DND-41 (cell line): ENCODE results near the gene NUDT3.
"Not testable (repeated sequence)": the region's sequence is repeated elsewhere in the genome, so short reads cannot be mapped to it uniquely, and the experiment has no call there.

Experiments used
- ATAC-seq: fragments of 200-7000 bp; cut with Tn5 transposase; 3 replicates; pipeline ENCODE4 v1.9.1; 2021; ENCODE audit warnings: low read depth; ENCODE audit not compliant: insufficient read depth
- DNase-seq: peaks from one replicate; pipeline ENCODE4 v3.0.0-alpha.2; 2020
- H2AFZ ChIP-seq: 2 replicates; pipeline ENCODE4 v1.6.0; 2012; ENCODE audit warnings: low read depth, low read length
- H3K27ac ChIP-seq: 2 replicates; pipeline ENCODE4 v1.5.1; 2012; ENCODE audit warnings: low read length, inconsistent platforms
- H3K27me3 ChIP-seq: fragments of 200-600 bp; sonication (generic); 2 replicates; pipeline ENCODE4 v1.6.0; 2012; ENCODE audit warnings: low read length, mild to moderate bottlenecking, inconsistent platforms; ENCODE audit not compliant: insufficient read depth, poor library complexity
- H3K36me3 ChIP-seq: 2 replicates; pipeline ENCODE4 v1.5.1; 2012; ENCODE audit warnings: low read length, inconsistent platforms; ENCODE audit not compliant: insufficient read depth
- H3K4me1 ChIP-seq: 2 replicates; pipeline ENCODE4 v1.5.1; 2012; ENCODE audit warnings: mild to moderate bottlenecking, low read length; ENCODE audit not compliant: insufficient read depth
- H3K4me2 ChIP-seq: 2 replicates; pipeline ENCODE4 v1.6.0; 2012; ENCODE audit warnings: mild to moderate bottlenecking, moderate library complexity, low read length, inconsistent platforms; ENCODE audit not compliant: insufficient read depth
- H3K4me3 ChIP-seq, 2 experiments: fragments of 200-600 bp in 1 of 2; shearing (Covaris generic) in 1 of 2; 2 replicates each; pipeline ENCODE4 v1.5.1; 2012 to 2016; ENCODE audit warnings: inconsistent platforms in 2 of 2, low read length in 2 of 2, mild to moderate bottlenecking in 2 of 2, low read depth in 1 of 2, moderate library complexity in 1 of 2
- H3K79me2 ChIP-seq: 2 replicates; pipeline ENCODE4 v1.6.0; 2012; ENCODE audit warnings: low read length, inconsistent platforms; ENCODE audit not compliant: insufficient read depth
- H3K9ac ChIP-seq: 2 replicates; pipeline ENCODE4 v1.6.0; 2012; ENCODE audit warnings: low read depth, mild to moderate bottlenecking, inconsistent platforms, low read length, moderate library complexity
- H3K9me3 ChIP-seq: 2 replicates; pipeline ENCODE4 v1.5.1; 2012; ENCODE audit warnings: low read length, moderate library complexity, mild to moderate bottlenecking, inconsistent platforms; ENCODE audit not compliant: insufficient read depth, severe bottlenecking
- H4K20me1 ChIP-seq: 2 replicates; pipeline ENCODE4 v1.6.0; 2012; ENCODE audit warnings: low read length; ENCODE audit not compliant: insufficient read depth
- EZH2 ChIP-seq: IDR thresholded peaks from 3 replicates; pipeline ENCODE4 v1.6.1; 2012; ENCODE audit warnings: borderline replicate concordance, low read depth, mild to moderate bottlenecking, moderate library complexity, low read length, inconsistent platforms; ENCODE audit not compliant: severe bottlenecking
- TF ChIP-seq, protein P1 (sequence below): IDR thresholded peaks from 2 replicates; pipeline ENCODE4 v1.5.1; 2012; ENCODE audit warnings: borderline replicate concordance, low read length, moderate library complexity, mild to moderate bottlenecking; ENCODE audit not compliant: poor library complexity, severe bottlenecking; ENCODE audit errors: extremely low read depth

The NUDT3 gene

DNA sequence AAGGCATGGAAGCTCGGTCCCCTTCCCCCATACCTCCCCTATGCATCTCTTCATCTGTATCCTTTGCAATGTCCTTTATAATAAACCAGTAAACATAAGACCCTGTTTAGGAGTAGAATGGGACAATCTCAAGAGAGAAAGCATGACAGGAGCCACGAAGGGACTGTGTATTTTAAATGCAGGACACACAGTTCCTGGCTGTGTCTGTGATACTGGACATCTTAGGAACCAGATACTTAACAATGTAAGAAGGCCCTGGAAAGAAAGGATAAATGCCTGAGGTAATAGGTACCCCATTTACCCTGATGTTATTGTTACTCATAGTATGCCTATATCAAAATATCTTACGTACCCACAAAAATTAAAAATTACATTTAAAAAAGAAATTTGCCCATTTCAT is 36.6 kb downstream of the NUDT3 start:
- Histone ChIP-seq H3K27me3 (no peaks in the 10 kb centered on the region), H3K36me3 (no peaks in the 10 kb centered on the region), H2AFZ (no peak overlapping the region), H3K9ac (no peak overlapping the region), H3K9me3 (no peaks in the 10 kb centered on the region), H3K4me1 (no peaks in the 10 kb centered on the region), H3K4me3 (no peak overlapping the region), H4K20me1 (peaks cover 56% of the 10 kb centered on the region), H3K4me2 (no peak overlapping the region), H3K27ac (no peak overlapping the region), H3K79me2 (peaks cover 96% of the 10 kb centered on the region)
- TF ChIP-seq, protein P1, sequence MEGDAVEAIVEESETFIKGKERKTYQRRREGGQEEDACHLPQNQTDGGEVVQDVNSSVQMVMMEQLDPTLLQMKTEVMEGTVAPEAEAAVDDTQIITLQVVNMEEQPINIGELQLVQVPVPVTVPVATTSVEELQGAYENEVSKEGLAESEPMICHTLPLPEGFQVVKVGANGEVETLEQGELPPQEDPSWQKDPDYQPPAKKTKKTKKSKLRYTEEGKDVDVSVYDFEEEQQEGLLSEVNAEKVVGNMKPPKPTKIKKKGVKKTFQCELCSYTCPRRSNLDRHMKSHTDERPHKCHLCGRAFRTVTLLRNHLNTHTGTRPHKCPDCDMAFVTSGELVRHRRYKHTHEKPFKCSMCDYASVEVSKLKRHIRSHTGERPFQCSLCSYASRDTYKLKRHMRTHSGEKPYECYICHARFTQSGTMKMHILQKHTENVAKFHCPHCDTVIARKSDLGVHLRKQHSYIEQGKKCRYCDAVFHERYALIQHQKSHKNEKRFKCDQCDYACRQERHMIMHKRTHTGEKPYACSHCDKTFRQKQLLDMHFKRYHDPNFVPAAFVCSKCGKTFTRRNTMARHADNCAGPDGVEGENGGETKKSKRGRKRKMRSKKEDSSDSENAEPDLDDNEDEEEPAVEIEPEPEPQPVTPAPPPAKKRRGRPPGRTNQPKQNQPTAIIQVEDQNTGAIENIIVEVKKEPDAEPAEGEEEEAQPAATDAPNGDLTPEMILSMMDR = no peak
- no peak for TF ChIP-seq EZH2
- ATAC-seq = no peak
- no peak for DNase-seq

DNA sequence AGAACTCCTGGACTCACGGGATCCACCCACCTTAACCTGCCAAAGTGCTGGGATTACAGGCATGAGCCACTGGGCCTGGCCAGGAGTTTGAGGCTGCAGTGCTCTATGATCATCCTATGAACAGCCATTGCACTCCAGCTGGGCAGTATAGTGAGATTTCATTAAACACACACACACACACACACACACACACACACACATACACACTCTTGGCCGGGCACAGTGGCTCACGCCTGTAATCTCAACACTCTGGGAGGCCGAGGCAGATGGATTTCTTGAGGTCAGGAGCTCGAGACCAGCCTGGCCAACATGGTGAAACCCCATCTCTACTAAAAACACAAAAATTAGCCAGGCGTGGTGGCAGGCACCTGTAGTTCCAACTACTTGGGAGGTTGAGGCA is 38.2 kb downstream of the NUDT3 start:
- H3K27ac ChIP-seq, ATAC-seq, H3K9ac ChIP-seq, H3K4me1 ChIP-seq, H2AFZ ChIP-seq, H3K27me3 ChIP-seq, DNase-seq, H3K4me3 ChIP-seq, H3K4me2 ChIP-seq, H3K36me3 ChIP-seq, H3K9me3 ChIP-seq: not testable (repeated sequence)
- H4K20me1 ChIP-seq = peaks cover 56% of the 10 kb centered on the region
- peaks cover 96% of the 10 kb centered on the region for H3K79me2 ChIP-seq

DNA sequence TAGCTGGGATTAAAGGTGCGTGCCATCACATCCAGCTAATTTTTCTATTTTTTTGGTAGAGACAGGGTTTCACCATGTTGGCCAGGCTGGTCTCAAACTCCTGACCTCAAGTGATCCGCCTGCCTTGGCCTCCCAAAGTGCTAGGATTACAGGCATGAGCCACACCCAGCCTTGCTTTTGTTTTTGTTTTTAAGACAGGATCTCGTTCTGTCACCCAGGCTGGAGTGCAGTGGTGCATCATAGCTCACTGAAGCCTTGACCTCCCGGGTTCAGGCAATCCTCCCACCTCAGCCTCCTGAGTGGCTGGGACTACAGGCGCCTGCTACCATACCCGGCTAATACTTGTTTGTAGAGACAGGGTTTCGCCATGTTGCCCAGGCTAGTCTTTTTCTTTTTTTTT is 38.9 kb downstream of the NUDT3 start:
- not testable (repeated sequence) for ATAC-seq, H3K4me2 ChIP-seq, H3K27ac ChIP-seq, H3K36me3 ChIP-seq, H3K27me3 ChIP-seq, DNase-seq, H2AFZ ChIP-seq, H3K9me3 ChIP-seq, H3K4me1 ChIP-seq, H3K4me3 ChIP-seq, H3K9ac ChIP-seq
- Histone ChIP-seq H3K79me2 (peaks cover 95% of the 10 kb centered on the region), H4K20me1 (peaks cover 57% of the 10 kb centered on the region)

DNA sequence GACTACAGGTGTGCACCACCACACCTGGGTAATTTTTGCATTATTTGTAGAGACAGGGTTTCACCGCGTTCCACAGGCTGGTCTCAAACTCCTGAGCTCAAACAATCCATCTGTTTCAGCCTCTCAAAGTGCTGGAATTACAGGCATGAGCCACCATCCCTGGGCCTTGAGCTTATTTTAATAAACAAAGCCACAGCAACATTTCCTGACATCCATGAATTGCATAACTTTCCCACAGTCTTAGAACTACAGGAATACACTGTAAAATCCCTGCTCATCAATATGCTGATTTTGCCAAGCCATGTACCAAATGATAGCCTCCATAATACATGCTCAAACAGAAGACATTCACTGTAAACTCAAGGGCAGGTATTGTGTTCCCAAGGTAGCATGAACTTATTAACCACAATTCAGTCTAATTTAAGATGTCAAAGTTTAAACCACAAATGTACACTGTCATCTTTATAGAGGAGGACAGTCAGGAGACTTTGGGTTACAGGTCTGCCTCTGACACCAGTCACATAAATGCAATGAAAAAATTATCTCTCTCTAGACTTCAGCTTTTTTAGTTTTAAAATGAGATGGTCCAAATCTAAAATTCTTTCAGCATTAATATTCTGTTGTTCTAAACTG is 40.0 kb downstream of the NUDT3 start:
- Histone ChIP-seq H3K9me3 (no peaks in the 10 kb centered on the region), H2AFZ (no peak overlapping the region), H3K9ac (no peak overlapping the region), H3K36me3 (no peaks in the 10 kb centered on the region), H3K4me1 (no peaks in the 10 kb centered on the region), H3K4me3 (no peak overlapping the region), H3K79me2 (peaks cover 93% of the 10 kb centered on the region), H4K20me1 (peaks cover 59% of the 10 kb centered on the region), H3K27ac (no peak overlapping the region), H3K27me3 (no peaks in the 10 kb centered on the region), H3K4me2 (no peak overlapping the region)
- DNase-seq = no peak
- no peak for ATAC-seq
- TF ChIP-seq, protein P1 = no peak
- TF ChIP-seq EZH2 = no peak
